Suppressor macrophage (primary cell): ENCODE results near the gene SMIM23.

Experiments used
- DNase-seq, 4 experiments: peaks; one replicate each; pipeline ENCODE4 v3.0.0-alpha.2; 2020 to 2022
- total RNA-seq, 17 experiments: gene quantifications; one replicate each; lab custom pipeline; 2026; ENCODE audit warnings: mixed read lengths in 6 of 17, inconsistent platforms in 3 of 17; lab: John Stamatoyannopoulos, UW

Gene SMIM23
- 0 to 1.7 (median 0) reads per million in 17 experiments for total RNA-seq

GRCh38 chr5:171785517-171785916 is at the start of gene SMIM23:
Gene SMIM23 (plus strand): TSS chr5:171785817. CDS start chr5:171785872, 55 bp downstream.
- no peak for DNase-seq

GRCh38 chr5:171736976-171737891 is 48.4 kb upstream of the SMIM23 start:
- DNase-seq: no peak

GRCh38 chr5:171738501-171738900 is 47.1 kb upstream of the SMIM23 start:
- no peak for DNase-seq

- no peak for DNase-seq
Measured at GRCh38 chr5:171739271-171739670, 46.3 kb upstream of the SMIM23 start.

GRCh38 chr5:171743436-171744076 is 42.1 kb upstream of the SMIM23 start:
- no peak for DNase-seq

- DNase-seq: peak in 2 of 4 experiments; percentile 10 to 28
Measured at GRCh38 chr5:171744264-171744663, 41.4 kb upstream of the SMIM23 start.

- no peak for DNase-seq
Measured at GRCh38 chr5:171744882-171745281, 40.7 kb upstream of the SMIM23 start.

- DNase-seq: no peak
Measured at GRCh38 chr5:171745602-171746001, 40.0 kb upstream of the SMIM23 start.

GRCh38 chr5:171747061-171747859 is 38.4 kb upstream of the SMIM23 start:
- no peak for DNase-seq

- no peak for DNase-seq
Measured at GRCh38 chr5:171748720-171749119, 36.9 kb upstream of the SMIM23 start.

GRCh38 chr5:171749365-171749764 is 36.3 kb upstream of the SMIM23 start:
- no peak for DNase-seq

- DNase-seq: peak in 2 of 4 experiments; percentile 9 to 22
Measured at GRCh38 chr5:171750311-171750788, 35.3 kb upstream of the SMIM23 start.

- no peak for DNase-seq
Measured at GRCh38 chr5:171755354-171755821, 30.2 kb upstream of the SMIM23 start.

- peak in 2 of 4 experiments; percentile 9 to 26 for DNase-seq
Measured at GRCh38 chr5:171757853-171758535, 27.6 kb upstream of the SMIM23 start.

GRCh38 chr5:171759777-171760176 is 25.8 kb upstream of the SMIM23 start:
- DNase-seq: no peak

- no peak for DNase-seq
Measured at GRCh38 chr5:171762021-171762608, 23.5 kb upstream of the SMIM23 start.

- DNase-seq: no peak
Measured at GRCh38 chr5:171762903-171763302, 22.7 kb upstream of the SMIM23 start.

GRCh38 chr5:171764265-171764664 is 21.4 kb upstream of the SMIM23 start:
- DNase-seq: no peak

GRCh38 chr5:171766875-171767274 is 18.7 kb upstream of the SMIM23 start:
- DNase-seq: no peak

- DNase-seq: peak; percentile 5 to 52 (median 36)
Measured at GRCh38 chr5:171770153-171770552, 15.5 kb upstream of the SMIM23 start.

- no peak for DNase-seq
Measured at GRCh38 chr5:171771856-171772255, 13.8 kb upstream of the SMIM23 start.

- no peak for DNase-seq
Measured at GRCh38 chr5:171773106-171773505, 12.5 kb upstream of the SMIM23 start.
